HEK293T (cell line): ENCODE measurements around the gene FBXO15.

Experiments
- CTCF ChIA-PET: fragments of 350-600 bp; formaldehyde crosslinking; extraction: SDS; loops from one replicate; lab custom pipeline; 2021; ENCODE audit warnings: antibody characterized with exemption, inconsistent platforms; lab: Yijun Ruan, JAX
- POLR2A ChIA-PET: fragments of 350-600 bp; formaldehyde crosslinking; extraction: SDS; loops from one replicate; lab custom pipeline; 2020; ENCODE audit warnings: antibody characterized with exemption, inconsistent platforms; lab: Yijun Ruan, JAX
- DNase-seq: peaks from one replicate; pipeline ENCODE4 v3.0.0; 2012; ENCODE audit warnings: mixed read lengths; ENCODE audit errors: extremely low spot score
- ARNT ChIP-seq: fragments of 450-650 bp; IDR thresholded peaks from 2 replicates; pipeline ENCODE4 v1.6.1; 2017; ENCODE audit warnings: mild to moderate bottlenecking
- BHLHE40 ChIP-seq: fragments of 450-650 bp; IDR thresholded peaks from 2 replicates; pipeline ENCODE4 v1.6.1; 2016; ENCODE audit warnings: mild to moderate bottlenecking, moderate library complexity, borderline replicate concordance
- CTBP1 ChIP-seq: fragments of 450-650 bp; IDR thresholded peaks from 2 replicates; pipeline ENCODE4 v1.6.1; 2016; ENCODE audit warnings: borderline replicate concordance
- ELF4 ChIP-seq: fragments of 450-650 bp; IDR thresholded peaks from 2 replicates; pipeline ENCODE4 v1.6.1; 2017; ENCODE audit warnings: antibody characterized with exemption
- FOXA1 ChIP-seq: fragments of 450-650 bp; IDR thresholded peaks from 2 replicates; pipeline ENCODE4 v1.6.1; 2016; ENCODE audit warnings: mild to moderate bottlenecking
- FOXK2 ChIP-seq: fragments of 450-650 bp; IDR thresholded peaks from 2 replicates; pipeline ENCODE4 v1.6.1; 2016; ENCODE audit warnings: mild to moderate bottlenecking
- FOXM1 ChIP-seq: fragments of 450-650 bp; IDR thresholded peaks from 2 replicates; pipeline ENCODE4 v1.6.1; 2017; ENCODE audit warnings: mild to moderate bottlenecking, borderline replicate concordance
- HDGF ChIP-seq: fragments of 450-650 bp; IDR thresholded peaks from 2 replicates; pipeline ENCODE4 v1.6.1; 2017; ENCODE audit warnings: antibody characterized with exemption, borderline replicate concordance
- L3MBTL2 ChIP-seq: fragments of 450-650 bp; conservative IDR thresholded peaks from 2 replicates; pipeline ENCODE4 v1.6.1; 2016; ENCODE audit warnings: mild to moderate bottlenecking
- LEF1 ChIP-seq: fragments of 450-650 bp; IDR thresholded peaks from 2 replicates; pipeline ENCODE4 v1.6.1; 2017; ENCODE audit warnings: mild to moderate bottlenecking, borderline replicate concordance
- NFRKB ChIP-seq: fragments of 450-650 bp; IDR thresholded peaks from 2 replicates; pipeline ENCODE4 v1.6.1; 2016; ENCODE audit warnings: mild to moderate bottlenecking, moderate library complexity
- PKNOX1 ChIP-seq: fragments of 450-650 bp; IDR thresholded peaks from 2 replicates; pipeline ENCODE4 v1.6.1; 2016
- SP1 ChIP-seq: fragments of 450-650 bp; IDR thresholded peaks from 2 replicates; pipeline ENCODE4 v1.6.1; 2017
- SUZ12 ChIP-seq: fragments of 450-650 bp; IDR thresholded peaks from 2 replicates; pipeline ENCODE4 v1.6.1; 2016; ENCODE audit warnings: mild to moderate bottlenecking
- TARDBP ChIP-seq: fragments of 450-650 bp; IDR thresholded peaks from 2 replicates; pipeline ENCODE4 v1.6.1; 2016
- ZNF384 ChIP-seq: fragments of 450-650 bp; IDR thresholded peaks from 2 replicates; pipeline ENCODE4 v1.6.1; 2016

Gene FBXO15

GRCh38 chr18:74083557-74083952 is 64.1 kb downstream of the FBXO15 start:
- POLR2A ChIA-PET = no interaction called here
- CTCF ChIA-PET = no interaction called here
- no peak for DNase-seq
- no peak for TF ChIP-seq LEF1
- TF ChIP-seq FOXA1 = no peak
- no peak for TF ChIP-seq ELF4
- no peak for TF ChIP-seq SUZ12
- TF ChIP-seq PKNOX1 = no peak
- TF ChIP-seq BHLHE40 = no peak
- TF ChIP-seq FOXM1 = no peak
- no peak for TF ChIP-seq ZNF384
- TF ChIP-seq FOXK2 = no peak
- TF ChIP-seq HDGF = no peak
- TF ChIP-seq CTBP1 = no peak
- no peak for TF ChIP-seq L3MBTL2
- no peak for TF ChIP-seq TARDBP

GRCh38 chr18:74082742-74083556 is 64.7 kb downstream of the FBXO15 start:
- ChIA-PET CTCF (no interaction called here), POLR2A (no interaction called here)
- no peak for DNase-seq
- no peak for TF ChIP-seq NFRKB
- TF ChIP-seq BHLHE40 = no peak
- TF ChIP-seq FOXA1 = no peak
- TF ChIP-seq HDGF = no peak
- no peak for TF ChIP-seq L3MBTL2
- TF ChIP-seq ELF4 = no peak
- no peak for TF ChIP-seq ARNT
- TF ChIP-seq FOXM1 = no peak
- no peak for TF ChIP-seq ZNF384
- no peak for TF ChIP-seq FOXK2
- no peak for TF ChIP-seq SUZ12
- no peak for TF ChIP-seq SP1
- no peak for TF ChIP-seq CTBP1
- no peak for TF ChIP-seq LEF1
- no peak for TF ChIP-seq TARDBP
- no peak for TF ChIP-seq PKNOX1

- CTCF ChIA-PET = no interaction called here
- peak; percentile 25 for DNase-seq
- TF ChIP-seq LEF1 (no peak), ELF4 (no peak), ARNT (no peak), TARDBP (no peak)
- POLR2A ChIA-PET = no interaction called here
Measured at GRCh38 chr18:74081966-74082741, 65.5 kb downstream of the FBXO15 start.

GRCh38 chr18:74078257-74078656 is 69.4 kb downstream of the FBXO15 start:
- ChIA-PET POLR2A (no interaction called here), CTCF (no interaction called here)
- TF ChIP-seq L3MBTL2 (no peak), FOXK2 (no peak), LEF1 (no peak), FOXA1 (no peak), BHLHE40 (no peak), FOXM1 (no peak), NFRKB (no peak), ELF4 (no peak), ARNT (no peak), ZNF384 (no peak)
- DNase-seq = no peak

GRCh38 chr18:74074668-74075564 is 72.7 kb downstream of the FBXO15 start:
- CTCF ChIA-PET = no interaction called here
- DNase-seq = no peak
- POLR2A ChIA-PET = no interaction called here
- TF ChIP-seq L3MBTL2 = no peak
- TF ChIP-seq NFRKB = no peak
- TF ChIP-seq SP1 = no peak
- no peak for TF ChIP-seq ARNT
- no peak for TF ChIP-seq HDGF
- TF ChIP-seq LEF1 = no peak
- TF ChIP-seq CTBP1 = no peak
- TF ChIP-seq FOXA1 = no peak
- no peak for TF ChIP-seq FOXM1
- TF ChIP-seq ELF4 = no peak
- TF ChIP-seq ZNF384 = no peak
- no peak for TF ChIP-seq TARDBP
- no peak for TF ChIP-seq BHLHE40
- TF ChIP-seq FOXK2 = no peak
- no peak for TF ChIP-seq PKNOX1
- no peak for TF ChIP-seq SUZ12
